ENCODE data around the gene CHST15.

DNA sequence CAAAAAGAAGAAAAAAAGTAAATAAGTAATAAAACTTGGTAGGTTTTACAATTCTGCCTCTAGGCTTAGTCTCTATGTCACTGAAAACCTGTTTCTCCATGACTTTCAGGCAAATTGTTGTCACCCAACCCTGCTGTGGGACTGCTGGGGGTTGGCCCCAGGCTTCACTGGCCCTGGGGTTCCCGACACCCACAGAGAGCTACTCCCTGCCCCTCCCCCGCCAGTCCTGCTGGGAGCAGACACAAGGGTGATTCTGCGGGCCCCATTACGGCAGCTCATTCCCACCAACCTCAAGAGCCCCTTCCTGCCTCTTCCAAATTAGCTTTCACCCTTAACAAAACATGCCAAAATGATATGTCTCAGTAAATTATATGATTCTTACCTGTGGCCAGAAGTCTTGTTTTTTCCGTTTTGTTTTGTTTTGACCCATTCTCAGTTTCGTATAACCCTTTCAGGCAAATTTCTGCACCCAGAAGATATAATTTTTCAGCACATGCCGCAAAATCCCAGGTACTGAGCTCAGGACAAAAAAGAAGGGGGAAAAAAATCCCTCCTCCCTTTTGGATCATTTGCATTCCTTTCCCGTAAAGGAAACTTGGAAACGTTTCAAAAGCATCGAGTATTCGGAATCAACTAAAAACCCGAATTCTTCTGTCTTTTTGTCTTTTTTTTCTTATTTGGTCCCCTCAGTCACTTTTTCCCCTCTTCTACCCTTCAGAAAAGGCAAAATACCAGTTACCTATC, 27.8 kb downstream of the CHST15 start:
- TF ChIP-seq POLR2A (IDR thresholded peaks at IDR 0.05) = no peak
- TF ChIP-seq, protein P1, sequence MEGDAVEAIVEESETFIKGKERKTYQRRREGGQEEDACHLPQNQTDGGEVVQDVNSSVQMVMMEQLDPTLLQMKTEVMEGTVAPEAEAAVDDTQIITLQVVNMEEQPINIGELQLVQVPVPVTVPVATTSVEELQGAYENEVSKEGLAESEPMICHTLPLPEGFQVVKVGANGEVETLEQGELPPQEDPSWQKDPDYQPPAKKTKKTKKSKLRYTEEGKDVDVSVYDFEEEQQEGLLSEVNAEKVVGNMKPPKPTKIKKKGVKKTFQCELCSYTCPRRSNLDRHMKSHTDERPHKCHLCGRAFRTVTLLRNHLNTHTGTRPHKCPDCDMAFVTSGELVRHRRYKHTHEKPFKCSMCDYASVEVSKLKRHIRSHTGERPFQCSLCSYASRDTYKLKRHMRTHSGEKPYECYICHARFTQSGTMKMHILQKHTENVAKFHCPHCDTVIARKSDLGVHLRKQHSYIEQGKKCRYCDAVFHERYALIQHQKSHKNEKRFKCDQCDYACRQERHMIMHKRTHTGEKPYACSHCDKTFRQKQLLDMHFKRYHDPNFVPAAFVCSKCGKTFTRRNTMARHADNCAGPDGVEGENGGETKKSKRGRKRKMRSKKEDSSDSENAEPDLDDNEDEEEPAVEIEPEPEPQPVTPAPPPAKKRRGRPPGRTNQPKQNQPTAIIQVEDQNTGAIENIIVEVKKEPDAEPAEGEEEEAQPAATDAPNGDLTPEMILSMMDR (IDR thresholded peaks at IDR 0.05) = no peak
